Activated CD4-positive, alpha-beta T cell treated with anti-CD3 and anti-CD28 coated beads, Interleukin-2, amount 10 ng/mL, durations not matched to agents 24 days and 14 days (primary cell): Measurements from ENCODE around the gene NSUN7. TPM values are rescaled to one million over a fixed set of nuclear protein-coding genes. Genes with fewer than 3 reads are reported as not detected.
"Not testable (repeated sequence)": the region's sequence is repeated elsewhere in the genome, so short reads cannot be mapped to it uniquely, and the experiment has no call there.

Source experiments
- DNase-seq: peaks from one replicate; pipeline ENCODE4 v3.0.0; 2022
- H3K27ac Mint-ChIP-seq: one replicate; pipeline ENCODE4 v1.8.0; 2022; ENCODE audit warnings: mild to moderate bottlenecking, mixed read lengths
- H3K27me3 Mint-ChIP-seq: one replicate; pipeline ENCODE4 v1.8.0; 2022; ENCODE audit warnings: mixed read lengths
- H3K36me3 Mint-ChIP-seq: one replicate; pipeline ENCODE4 v1.8.0; 2022; ENCODE audit warnings: low read depth, mild to moderate bottlenecking, mixed read lengths
- H3K4me1 Mint-ChIP-seq: one replicate; pipeline ENCODE4 v1.8.0; 2021; ENCODE audit warnings: mixed read lengths
- H3K4me3 Mint-ChIP-seq: one replicate; pipeline ENCODE4 v1.8.0; 2022; ENCODE audit warnings: mild to moderate bottlenecking, moderate library complexity, mixed read lengths
- H3K9me3 Mint-ChIP-seq: one replicate; pipeline ENCODE4 v1.8.0; 2021; ENCODE audit warnings: mixed read lengths
- intact Hi-C: fragments of 100-400 bp; cut with micrococcal nuclease; formaldehyde crosslinking; loops from one replicate; pipeline ENCODE4 v1.15.1; 2023
- total RNA-seq: library from RNA; stranded (reverse); gene quantifications from 2 replicates; pipeline ENCODE4 v1.2.3, GENCODE V29; 2022

The NSUN7 gene
- total RNA-seq, 1 donor from 2014 or later = 0.12 TPM

GRCh38 chr4:40811956-40812355, 62.2 kb downstream of the NSUN7 start:
- intact Hi-C loops = no loop called here
- Mint-ChIP-seq H3K36me3 (no peaks in the 10 kb centered on the region), H3K27me3 (peaks cover 9% of the 10 kb centered on the region), H3K4me3 (no peak overlapping the region), H3K9me3 (no peaks in the 10 kb centered on the region), H3K27ac (no peak overlapping the region), H3K4me1 (no peaks in the 10 kb centered on the region)
- no peak for DNase-seq

DNA sequence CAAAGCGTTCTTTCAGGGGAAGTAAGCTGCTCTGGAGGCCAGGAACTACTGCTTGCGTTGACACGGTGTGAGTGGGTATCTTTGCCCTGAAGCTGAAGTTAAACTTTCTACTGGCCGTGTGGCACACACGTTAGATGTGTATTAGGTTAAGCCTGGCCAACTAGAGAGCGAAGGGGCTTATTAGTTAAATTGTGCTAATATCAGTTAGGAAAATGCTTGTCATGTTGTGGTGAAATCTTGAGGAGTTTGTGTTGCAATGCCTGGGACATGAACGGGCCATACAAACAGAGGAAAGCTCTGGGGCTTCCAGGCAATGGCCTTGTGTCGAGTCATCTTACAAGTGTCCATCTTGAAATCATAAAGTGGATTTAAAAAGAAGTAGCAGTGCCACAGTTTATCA, 62.6 kb downstream of the NSUN7 start:
- H3K9me3 Mint-ChIP-seq = no peaks in the 10 kb centered on the region
- no peak for DNase-seq
- H3K4me1 Mint-ChIP-seq = no peaks in the 10 kb centered on the region
- no peaks in the 10 kb centered on the region for H3K36me3 Mint-ChIP-seq
- peaks cover 8% of the 10 kb centered on the region for H3K27me3 Mint-ChIP-seq
- H3K27ac Mint-ChIP-seq = no peak overlapping the region
- H3K4me3 Mint-ChIP-seq = no peak overlapping the region
- intact Hi-C loops = no loop called here

DNA sequence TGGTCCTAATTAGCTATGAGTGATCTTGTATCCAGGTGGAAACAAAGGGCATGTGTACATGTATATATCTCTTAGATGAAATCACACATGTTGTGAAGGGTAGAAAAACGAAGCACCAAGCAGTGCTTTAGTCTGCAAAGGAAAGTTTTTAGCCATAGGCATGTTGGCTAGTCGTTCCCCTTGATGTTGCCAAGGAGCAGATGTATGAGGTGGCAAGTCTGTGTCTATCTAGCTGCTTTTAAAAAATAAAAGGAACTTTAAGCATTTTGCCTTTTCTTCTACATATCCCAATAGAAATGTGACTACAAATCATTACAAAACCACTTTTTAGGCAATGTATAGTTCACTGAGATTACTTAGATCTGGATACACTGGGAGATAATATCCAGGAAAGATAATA, 63.1 kb downstream of the NSUN7 start:
- no peak overlapping the region for H3K27ac Mint-ChIP-seq
- no peaks in the 10 kb centered on the region for H3K9me3 Mint-ChIP-seq
- no peak for DNase-seq
- intact Hi-C loops = no loop called here
- H3K27me3 Mint-ChIP-seq = peaks cover 8% of the 10 kb centered on the region
- no peaks in the 10 kb centered on the region for H3K36me3 Mint-ChIP-seq
- H3K4me1 Mint-ChIP-seq = no peaks in the 10 kb centered on the region
- no peak overlapping the region for H3K4me3 Mint-ChIP-seq

DNA sequence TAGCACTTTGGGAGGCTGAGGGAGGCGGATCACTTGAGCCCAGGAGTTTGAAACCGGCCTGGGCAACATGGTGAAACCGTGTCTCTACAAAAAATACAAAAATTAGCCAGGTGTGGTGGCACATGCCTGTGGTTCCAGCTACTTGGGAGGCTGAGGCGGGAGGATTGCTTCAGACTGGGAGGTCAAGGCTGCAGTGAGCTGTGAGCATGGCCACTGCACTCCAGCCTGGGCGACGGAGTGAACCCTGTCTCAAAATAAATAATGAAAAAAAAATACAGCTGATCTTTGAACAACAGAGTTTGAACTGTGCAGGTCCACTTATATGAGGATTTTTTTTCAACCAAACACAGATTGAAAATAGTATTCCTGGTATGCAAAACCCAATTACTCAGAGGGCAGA, 67.4 kb downstream of the NSUN7 start:
- H3K4me1 Mint-ChIP-seq, intact Hi-C loops, H3K36me3 Mint-ChIP-seq, H3K27me3 Mint-ChIP-seq, H3K4me3 Mint-ChIP-seq, H3K9me3 Mint-ChIP-seq, H3K27ac Mint-ChIP-seq, DNase-seq: not testable (repeated sequence)

- no peaks in the 10 kb centered on the region for H3K4me1 Mint-ChIP-seq
- H3K27ac Mint-ChIP-seq = no peak overlapping the region
- intact Hi-C loops = no loop called here
- H3K36me3 Mint-ChIP-seq = no peaks in the 10 kb centered on the region
- DNase-seq = no peak
- no peaks in the 10 kb centered on the region for H3K9me3 Mint-ChIP-seq
- no peak overlapping the region for H3K4me3 Mint-ChIP-seq
- H3K27me3 Mint-ChIP-seq = no peaks in the 10 kb centered on the region
These were observed 70.3 kb downstream of the NSUN7 start for GRCh38 chr4:40820101-40820500.

DNA sequence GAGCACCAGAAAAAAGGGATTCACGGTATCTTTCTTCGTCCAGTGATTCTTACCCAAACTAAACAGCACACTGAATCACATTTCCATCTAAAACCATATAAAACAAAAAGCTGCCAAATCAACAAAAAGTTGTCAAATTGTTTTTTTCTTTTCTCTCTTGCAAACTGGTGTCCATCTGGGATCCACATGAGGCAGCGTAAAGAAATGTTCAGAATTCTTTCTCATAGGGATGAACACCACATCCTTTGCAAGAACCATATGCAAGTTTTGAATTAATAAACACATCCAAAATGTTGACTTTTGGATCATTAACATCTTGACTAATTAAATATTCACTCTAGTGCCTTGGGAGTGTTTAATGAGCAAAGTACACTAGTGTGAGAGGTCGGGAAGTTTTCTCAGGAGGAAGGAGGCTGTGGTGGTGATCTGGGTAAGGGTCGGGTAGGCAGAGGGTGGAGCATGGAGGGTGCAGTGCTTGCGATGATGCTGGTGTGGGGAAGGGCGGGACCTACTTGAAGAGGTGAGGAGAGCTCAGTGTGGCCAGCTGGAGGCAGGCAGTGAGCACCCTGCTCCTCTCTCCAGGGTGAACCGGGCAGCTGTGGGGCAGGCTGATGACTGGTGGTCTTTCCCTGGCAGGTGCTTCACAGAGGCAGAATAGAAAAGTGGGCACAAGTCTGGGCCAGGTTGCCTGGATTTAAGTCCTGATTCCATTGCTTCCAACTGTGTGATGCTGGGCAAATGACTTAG, 72.8 kb downstream of the NSUN7 start:
- Mint-ChIP-seq H3K36me3 (no peaks in the 10 kb centered on the region), H3K4me3 (no peak overlapping the region), H3K9me3 (no peaks in the 10 kb centered on the region), H3K4me1 (no peaks in the 10 kb centered on the region), H3K27me3 (no peaks in the 10 kb centered on the region), H3K27ac (no peak overlapping the region)
- DNase-seq = no peak
- intact Hi-C loops = no loop called here

GRCh38 chr4:40825014-40825838, 75.5 kb downstream of the NSUN7 start:
- no peak for DNase-seq
- intact Hi-C loops = no loop called here
- peaks cover 2% of the 10 kb centered on the region for H3K27me3 Mint-ChIP-seq
- no peak overlapping the region for H3K27ac Mint-ChIP-seq
- no peak overlapping the region for H3K4me3 Mint-ChIP-seq
- no peaks in the 10 kb centered on the region for H3K36me3 Mint-ChIP-seq
- no peaks in the 10 kb centered on the region for H3K4me1 Mint-ChIP-seq
- peaks cover 3% of the 10 kb centered on the region for H3K9me3 Mint-ChIP-seq

GRCh38 chr4:40826821-40827220, 77.1 kb downstream of the NSUN7 start:
- Mint-ChIP-seq H3K36me3 (no peaks in the 10 kb centered on the region), H3K4me3 (no peak overlapping the region), H3K27ac (no peak overlapping the region), H3K27me3 (peaks cover 2% of the 10 kb centered on the region), H3K9me3 (peaks cover 3% of the 10 kb centered on the region), H3K4me1 (no peaks in the 10 kb centered on the region)
- intact Hi-C loops = no loop called here
- no peak for DNase-seq

DNA sequence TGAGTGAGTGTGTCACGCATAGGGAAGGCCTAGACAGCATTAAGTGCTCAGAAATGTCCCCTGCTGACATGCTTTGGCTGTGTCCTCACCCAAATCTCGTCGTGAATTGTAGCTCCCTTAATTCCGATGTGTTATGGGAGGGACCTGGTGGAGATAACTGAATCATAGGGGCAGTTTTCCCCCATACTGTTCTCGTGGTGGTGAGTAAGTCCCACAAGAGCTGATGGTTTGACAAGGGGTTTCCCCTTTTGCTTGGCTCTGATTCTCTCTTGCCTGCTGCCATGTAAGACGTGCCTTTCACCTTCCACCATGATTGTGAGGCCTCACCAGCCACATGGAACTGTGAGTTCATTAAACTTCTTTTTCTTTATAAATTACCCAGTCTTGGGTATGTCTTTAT, 78.0 kb downstream of the NSUN7 start:
- Mint-ChIP-seq H3K4me3 (no peak overlapping the region), H3K27me3 (peaks cover 2% of the 10 kb centered on the region), H3K27ac (no peak overlapping the region), H3K4me1 (no peaks in the 10 kb centered on the region), H3K9me3 (peaks cover 3% of the 10 kb centered on the region), H3K36me3 (no peaks in the 10 kb centered on the region)
- intact Hi-C loops = no loop called here
- DNase-seq = no peak

DNA sequence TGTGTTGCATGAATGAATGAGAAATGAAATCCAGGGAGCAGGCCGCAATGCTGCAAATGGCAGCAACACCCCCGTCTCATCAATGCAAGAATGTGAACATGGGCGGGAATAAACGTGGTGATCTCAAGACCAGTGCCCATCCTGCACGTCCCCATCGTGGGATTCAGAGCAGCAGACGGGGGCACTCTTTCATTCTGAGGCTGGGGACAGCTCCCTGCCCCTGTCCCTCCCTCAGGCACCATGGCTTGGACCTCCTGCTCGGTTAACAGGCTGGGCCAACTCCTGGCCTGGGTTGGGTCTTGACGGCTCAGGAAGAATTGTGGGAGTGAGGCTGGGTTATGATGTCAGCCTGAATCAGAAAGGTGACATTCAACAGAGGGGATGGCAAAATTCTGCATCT, 78.9 kb downstream of the NSUN7 start:
- H3K36me3 Mint-ChIP-seq = no peaks in the 10 kb centered on the region
- H3K4me1 Mint-ChIP-seq = no peaks in the 10 kb centered on the region
- no peak overlapping the region for H3K4me3 Mint-ChIP-seq
- peaks cover 3% of the 10 kb centered on the region for H3K9me3 Mint-ChIP-seq
- peaks cover 2% of the 10 kb centered on the region for H3K27me3 Mint-ChIP-seq
- no peak overlapping the region for H3K27ac Mint-ChIP-seq
- no peak for DNase-seq
- intact Hi-C loops = no loop called here

- Mint-ChIP-seq H3K27ac (no peak overlapping the region), H3K27me3 (peaks cover 2% of the 10 kb centered on the region), H3K4me1 (no peaks in the 10 kb centered on the region), H3K4me3 (no peak overlapping the region), H3K36me3 (no peaks in the 10 kb centered on the region), H3K9me3 (peaks cover 3% of the 10 kb centered on the region)
- intact Hi-C loops = no loop called here
- DNase-seq = no peak
These were observed 79.8 kb downstream of the NSUN7 start for GRCh38 chr4:40829586-40829985.

DNA sequence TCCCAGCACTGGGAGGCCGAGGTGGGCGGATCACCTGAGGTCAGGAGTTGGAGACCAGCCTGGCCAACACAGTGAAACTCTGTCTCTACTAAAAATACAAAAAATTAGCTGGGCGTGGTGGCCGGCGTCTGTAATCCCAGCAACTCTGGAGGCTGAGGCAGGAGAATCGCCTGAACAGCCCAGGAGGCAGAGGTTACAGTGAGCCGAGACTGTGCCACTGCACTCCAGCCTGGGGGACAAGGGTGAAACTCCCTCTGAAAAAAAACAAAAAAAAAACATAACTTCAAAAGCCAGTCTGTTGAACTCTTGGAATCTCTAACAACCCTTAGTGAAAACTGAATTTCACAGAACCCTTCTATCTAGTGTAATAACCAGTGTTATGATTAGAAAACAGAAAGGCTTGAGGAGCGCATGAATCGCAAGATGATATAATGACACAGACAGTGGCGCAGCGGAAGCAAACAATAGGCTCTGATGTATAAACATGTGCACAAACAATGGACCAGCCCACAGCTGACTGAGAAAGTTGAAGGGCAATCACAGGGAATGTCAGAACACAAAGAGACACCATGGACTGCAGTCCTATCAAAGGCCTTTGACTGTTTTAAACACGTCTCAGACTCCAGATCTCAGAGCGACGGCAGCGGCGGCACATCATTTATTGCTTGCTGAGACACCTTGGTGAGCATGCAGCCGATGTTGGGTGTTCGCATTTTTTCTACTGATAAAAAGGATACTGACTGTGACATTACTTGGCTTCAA, 81.6 kb downstream of the NSUN7 start:
- Mint-ChIP-seq H3K27me3 (peaks cover 2% of the 10 kb centered on the region), H3K4me3 (no peak overlapping the region), H3K27ac (no peak overlapping the region), H3K36me3 (no peaks in the 10 kb centered on the region), H3K4me1 (no peaks in the 10 kb centered on the region), H3K9me3 (peaks cover 3% of the 10 kb centered on the region)
- intact Hi-C loops = no loop called here
- no peak for DNase-seq

DNA sequence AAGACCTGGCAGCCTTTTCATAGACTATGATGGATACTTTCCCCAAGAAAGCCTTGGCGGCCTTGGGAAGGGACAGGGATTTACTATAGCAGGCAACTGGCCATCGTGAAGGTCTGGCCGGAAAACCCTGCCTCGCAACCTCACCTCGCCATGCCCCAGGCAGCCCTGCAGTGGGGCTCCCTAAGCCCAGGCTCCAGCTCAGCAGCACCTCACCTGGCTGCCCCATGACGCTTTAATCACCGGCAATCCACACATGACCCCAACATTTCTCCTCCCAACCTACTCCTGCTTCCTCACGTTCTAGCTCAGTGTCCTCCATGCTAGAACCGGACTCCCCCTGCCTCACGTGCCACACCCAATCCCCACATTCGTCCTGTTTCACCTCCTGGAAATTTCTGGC, 82.4 kb downstream of the NSUN7 start:
- no peak for DNase-seq
- Mint-ChIP-seq H3K27me3 (peaks cover 2% of the 10 kb centered on the region), H3K9me3 (peaks cover 3% of the 10 kb centered on the region), H3K27ac (no peak overlapping the region), H3K4me1 (no peaks in the 10 kb centered on the region), H3K36me3 (no peaks in the 10 kb centered on the region), H3K4me3 (no peak overlapping the region)
- intact Hi-C loops = no loop called here

DNA sequence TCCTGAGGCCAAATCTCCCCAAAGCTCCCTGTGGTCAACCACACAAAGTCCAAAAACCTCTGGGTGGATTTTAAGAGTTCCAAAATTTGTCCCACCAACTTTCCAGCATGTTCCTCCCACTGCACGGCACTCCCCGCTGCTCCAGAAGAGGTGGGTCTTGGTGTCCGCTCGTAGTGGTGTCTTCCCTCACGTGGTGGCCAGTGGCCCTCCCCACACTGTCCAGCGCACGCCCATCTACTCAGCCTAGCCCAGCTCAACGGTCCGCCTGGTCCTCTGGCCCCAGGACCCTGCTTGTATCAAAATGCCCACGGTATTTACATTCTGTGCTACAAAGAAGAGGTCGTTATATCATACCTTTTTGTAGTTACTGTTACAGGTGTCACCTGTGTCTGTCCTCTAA, 83.5 kb downstream of the NSUN7 start:
- H3K9me3 Mint-ChIP-seq = peaks cover 1% of the 10 kb centered on the region
- no peak for DNase-seq
- no peak overlapping the region for H3K27ac Mint-ChIP-seq
- no peaks in the 10 kb centered on the region for H3K36me3 Mint-ChIP-seq
- peaks cover 2% of the 10 kb centered on the region for H3K27me3 Mint-ChIP-seq
- intact Hi-C loops = no loop called here
- H3K4me3 Mint-ChIP-seq = no peak overlapping the region
- H3K4me1 Mint-ChIP-seq = no peaks in the 10 kb centered on the region
